ENCODE measurements around the gene LIFR. TPM values are rescaled to one million over a fixed set of nuclear protein-coding genes. Genes with fewer than 3 reads are reported as not detected.

LIFR gene
- total RNA-seq, 1 donor from 2014 or later, result 116 TPM

DNA sequence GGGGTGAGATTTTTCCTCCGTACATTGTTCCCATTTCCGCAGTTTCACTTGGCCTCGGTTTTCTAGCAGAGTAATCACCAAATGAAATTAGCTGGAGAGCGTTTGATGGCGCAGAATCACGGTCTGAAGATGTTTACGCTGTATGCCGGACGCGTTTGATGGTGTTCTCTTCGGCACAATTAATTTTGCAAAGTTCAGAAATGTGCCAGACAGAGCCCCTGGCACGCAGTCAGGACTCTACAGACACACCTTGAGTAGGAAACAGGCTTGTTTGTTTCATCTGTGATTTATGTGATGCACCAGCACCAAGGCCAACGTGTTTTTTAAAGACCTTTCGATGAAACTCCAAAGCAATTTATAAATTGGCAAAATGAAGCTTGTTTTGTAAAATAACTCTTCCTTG, 863 bp upstream of the LIFR start:
- Histone ChIP-seq H3K9me3 (no peaks in the 10 kb centered on the region), H3K4me1 (peaks cover 0 to 9% of the 10 kb centered on the region in 2 donors), H3K36me3 (no peaks in the 10 kb centered on the region), H3K4me3 (peak overlapping the region; percentile 78 to 91), H3K27ac (peak overlapping the region; percentile 91 to 99), H3K27me3 (no peaks in the 10 kb centered on the region)
- intact Hi-C loops (cut with DNase I), result loop anchor here (2.0 to 10.0 kb wide), 5 partner anchors 45 to 517 kb away; partner anchors contain the start of gene RICTOR
- TF ChIP-seq, protein P1, sequence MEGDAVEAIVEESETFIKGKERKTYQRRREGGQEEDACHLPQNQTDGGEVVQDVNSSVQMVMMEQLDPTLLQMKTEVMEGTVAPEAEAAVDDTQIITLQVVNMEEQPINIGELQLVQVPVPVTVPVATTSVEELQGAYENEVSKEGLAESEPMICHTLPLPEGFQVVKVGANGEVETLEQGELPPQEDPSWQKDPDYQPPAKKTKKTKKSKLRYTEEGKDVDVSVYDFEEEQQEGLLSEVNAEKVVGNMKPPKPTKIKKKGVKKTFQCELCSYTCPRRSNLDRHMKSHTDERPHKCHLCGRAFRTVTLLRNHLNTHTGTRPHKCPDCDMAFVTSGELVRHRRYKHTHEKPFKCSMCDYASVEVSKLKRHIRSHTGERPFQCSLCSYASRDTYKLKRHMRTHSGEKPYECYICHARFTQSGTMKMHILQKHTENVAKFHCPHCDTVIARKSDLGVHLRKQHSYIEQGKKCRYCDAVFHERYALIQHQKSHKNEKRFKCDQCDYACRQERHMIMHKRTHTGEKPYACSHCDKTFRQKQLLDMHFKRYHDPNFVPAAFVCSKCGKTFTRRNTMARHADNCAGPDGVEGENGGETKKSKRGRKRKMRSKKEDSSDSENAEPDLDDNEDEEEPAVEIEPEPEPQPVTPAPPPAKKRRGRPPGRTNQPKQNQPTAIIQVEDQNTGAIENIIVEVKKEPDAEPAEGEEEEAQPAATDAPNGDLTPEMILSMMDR (IDR thresholded peaks at IDR 0.05), result no peak
- no peak for DNase-seq (ENCODE audit: low spot score in 2 of 2)

DNA sequence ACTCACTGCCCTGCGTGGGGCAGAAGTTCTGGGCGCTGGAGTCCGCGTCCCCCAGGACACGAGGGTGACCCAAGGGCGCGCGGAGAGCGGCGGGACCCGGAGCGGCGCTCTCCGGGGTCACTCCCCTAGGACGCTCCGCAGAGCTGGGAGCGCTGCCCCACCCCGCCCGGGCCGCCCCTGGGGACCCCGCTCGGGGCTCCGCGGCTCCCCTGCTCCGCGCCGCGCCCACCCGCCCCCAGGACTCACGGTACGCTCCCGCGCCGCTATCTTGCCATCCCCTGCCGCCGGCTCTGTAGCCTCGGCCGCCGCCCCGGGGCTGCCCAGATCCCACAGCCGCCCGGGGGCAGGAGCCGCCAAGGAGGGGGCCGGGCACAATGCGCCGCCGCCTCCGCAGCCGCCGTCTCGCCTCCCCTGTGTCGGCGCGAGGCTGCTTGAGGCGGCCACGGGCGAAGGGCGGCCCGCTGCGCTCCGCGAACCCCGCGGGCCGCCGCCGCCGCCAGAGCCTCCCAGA, 303 bp downstream of the LIFR start:
- no peak for DNase-seq (ENCODE audit: low spot score in 2 of 2)
- intact Hi-C loops (cut with DNase I), result loop anchor here (2.0 to 10.0 kb wide), 5 partner anchors 44 to 519 kb away; partner anchors contain the start of gene RICTOR
- H3K36me3 ChIP-seq, result no peaks in the 10 kb centered on the region
- no peaks in the 10 kb centered on the region for H3K9me3 ChIP-seq
- peaks cover 0 to 9% of the 10 kb centered on the region in 2 donors for H3K4me1 ChIP-seq
- peak overlapping the region; percentile 89 to 94 for H3K27ac ChIP-seq
- TF ChIP-seq, protein P1 (IDR thresholded peaks at IDR 0.05), result peak in 1 of 3 experiments; percentile 4
- H3K4me3 ChIP-seq, result peak overlapping the region; percentile 78 to 91
- no peaks in the 10 kb centered on the region for H3K27me3 ChIP-seq

DNA sequence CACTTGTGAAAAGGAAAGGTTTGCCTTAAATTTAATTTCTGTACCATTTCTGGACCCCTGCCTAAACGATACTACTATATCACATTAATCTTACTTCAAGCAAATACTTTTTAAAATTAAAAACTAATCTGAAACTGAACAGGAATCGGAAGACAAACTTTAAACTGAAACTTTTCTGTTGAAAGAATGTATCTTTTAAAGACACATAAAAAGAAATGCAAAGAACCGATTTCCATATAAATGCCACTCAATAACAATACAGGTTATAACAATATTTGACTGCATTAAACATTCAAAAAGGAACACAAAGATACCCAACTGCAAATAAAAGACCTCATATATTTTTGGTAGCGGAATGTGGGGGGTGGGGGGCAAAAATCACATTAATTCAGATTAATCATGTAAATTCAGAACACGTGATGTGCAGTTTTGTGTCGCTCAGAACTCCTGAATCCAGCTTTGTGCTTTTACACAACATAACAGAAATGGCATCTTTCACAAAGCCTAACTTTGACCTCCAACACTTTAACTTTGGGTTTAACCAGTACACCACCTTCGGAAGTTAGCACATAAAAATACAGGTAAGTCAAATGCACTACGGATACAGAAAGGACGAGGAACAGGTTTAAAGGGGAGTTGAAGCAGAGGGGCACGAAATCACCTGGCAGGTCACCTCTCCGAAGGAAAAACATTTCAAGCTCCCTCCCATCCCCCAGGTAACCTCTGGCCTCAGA, 925 bp downstream of the LIFR start:
- H3K27ac ChIP-seq, result peak overlapping the region; percentile 89 to 94

DNA sequence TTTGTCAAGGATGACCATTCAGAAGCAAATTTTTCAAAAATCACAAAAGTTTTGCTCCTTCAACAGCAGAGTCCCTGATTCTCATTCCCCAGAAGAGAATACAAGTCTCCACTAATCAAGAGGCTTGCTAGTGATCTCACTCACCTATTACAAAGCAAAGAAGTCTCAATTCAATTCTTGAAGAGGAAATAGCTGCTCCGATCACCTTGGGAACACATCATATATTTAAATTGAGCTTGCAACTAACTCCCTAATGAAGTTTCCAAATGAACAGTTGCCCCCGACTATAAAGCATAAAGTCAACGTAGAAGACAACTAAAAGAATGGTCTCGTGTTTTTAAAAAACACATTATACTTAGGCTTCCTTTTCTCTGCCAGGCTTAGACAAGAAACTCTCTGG, 1.6 kb downstream of the LIFR start:
- peak overlapping the region; percentile 78 to 91 for H3K4me3 ChIP-seq
- no peak for DNase-seq (ENCODE audit: low spot score in 2 of 2)
- peak overlapping the region in 1 of 2 donors; percentile 89 for H3K27ac ChIP-seq
- peaks cover 0 to 12% of the 10 kb centered on the region in 2 donors for H3K4me1 ChIP-seq
- intact Hi-C loops (cut with DNase I), result loop anchor here (5.0 to 10.0 kb wide), 2 partner anchors 43 to 520 kb away; partner anchors contain the start of gene RICTOR
- no peaks in the 10 kb centered on the region for H3K27me3 ChIP-seq
- H3K9me3 ChIP-seq, result no peaks in the 10 kb centered on the region
- TF ChIP-seq, protein P1 (IDR thresholded peaks at IDR 0.05), result no peak
- H3K36me3 ChIP-seq, result no peaks in the 10 kb centered on the region

More for the DNA sequence above, 925 bp downstream of the LIFR start:
- DNase-seq (ENCODE audit: low spot score in 2 of 2), result no peak
- Histone ChIP-seq H3K4me3 (peak overlapping the region; percentile 78 to 91), H3K4me1 (peaks cover 0 to 12% of the 10 kb centered on the region in 2 donors), H3K36me3 (no peaks in the 10 kb centered on the region), H3K27me3 (no peaks in the 10 kb centered on the region), H3K9me3 (no peaks in the 10 kb centered on the region)
- TF ChIP-seq, protein P1 (IDR thresholded peaks at IDR 0.05), result no peak
- intact Hi-C loops (cut with DNase I), result loop anchor here (2.0 to 10.0 kb wide), 5 partner anchors 43 to 519 kb away; partner anchors contain the start of gene RICTOR

DNA sequence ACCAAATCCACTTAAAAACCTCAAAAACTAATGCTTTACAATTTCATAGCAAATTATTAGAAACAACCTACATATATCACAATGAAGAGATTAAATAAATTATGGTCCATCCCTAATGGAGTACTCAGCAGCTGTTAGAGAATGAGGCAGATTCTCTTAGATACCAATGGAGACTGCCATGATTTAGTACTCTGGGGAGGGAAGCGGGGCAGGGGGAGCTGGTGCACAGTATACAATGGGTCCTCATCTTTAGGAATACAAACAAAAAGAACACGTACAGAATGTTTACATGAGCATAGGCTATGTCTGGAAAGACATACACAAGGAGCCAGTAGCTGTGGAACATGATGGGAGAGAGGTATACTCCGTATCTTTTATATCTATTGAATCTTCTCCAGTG, 2.0 kb downstream of the LIFR start:
- intact Hi-C loops (cut with DNase I), result loop anchor here (10.0 kb wide), 1 partner anchor 520 kb away; the partner anchor contains the start of gene RICTOR
- DNase-seq (ENCODE audit: low spot score in 2 of 2), result no peak
- H3K27ac ChIP-seq, result no peak overlapping the region
- no peaks in the 10 kb centered on the region for H3K27me3 ChIP-seq
- H3K4me3 ChIP-seq, result peak overlapping the region; percentile 78 to 91
- TF ChIP-seq, protein P1 (IDR thresholded peaks at IDR 0.05), result no peak
- H3K9me3 ChIP-seq, result no peaks in the 10 kb centered on the region
- peaks cover 0 to 14% of the 10 kb centered on the region in 2 donors for H3K4me1 ChIP-seq
- H3K36me3 ChIP-seq, result no peaks in the 10 kb centered on the region
